H4 (cell line): ENCODE data around the gene TMTC1. TPM values are rescaled to one million over a fixed set of nuclear protein-coding genes. Genes with fewer than 3 reads are reported as not detected.

Source experiments
- DNase-seq: peaks from one replicate; pipeline ENCODE4 v3.0.0-alpha.2; 2015; ENCODE audit warnings: low spot score
- total RNA-seq: library from RNA; depleted of rRNA; stranded (reverse); fragments of >200 nt; shearing (Covaris generic); gene quantifications from 2 replicates; pipeline ENCODE4 v1.2.3, GENCODE V29; 2014

The TMTC1 gene
- total RNA-seq, 1 experiment from 2014 or later = 14.0 TPM

- no peak for DNase-seq
These were observed 246.4 kb downstream of the TMTC1 start for GRCh38 chr12:29537298-29537697.

- no peak for DNase-seq
These were observed 248.8 kb downstream of the TMTC1 start for GRCh38 chr12:29534935-29535334.

GRCh38 chr12:29533815-29534489 is 249.8 kb downstream of the TMTC1 start:
- DNase-seq = no peak

GRCh38 chr12:29531471-29531870 is 252.3 kb downstream of the TMTC1 start:
- DNase-seq = no peak

DNA sequence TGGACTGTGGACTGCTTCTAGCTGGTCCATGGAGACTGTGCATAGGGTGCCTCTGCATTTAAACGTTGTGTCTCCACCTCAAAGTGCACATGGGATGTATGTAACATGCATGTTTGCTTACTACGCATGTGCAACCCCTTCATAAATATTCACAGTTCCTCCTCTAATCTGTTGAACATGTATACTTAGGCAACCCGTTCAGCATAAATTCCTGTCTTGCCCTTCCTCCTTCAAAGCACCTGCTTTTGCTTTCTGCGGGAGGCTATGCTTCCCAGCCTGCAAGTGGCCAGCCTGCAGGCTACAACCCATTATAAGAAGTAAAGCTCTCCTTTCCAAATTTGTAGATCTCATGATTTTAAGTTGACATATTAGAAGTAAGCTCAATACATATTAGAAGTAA is 253.3 kb downstream of the TMTC1 start:
- no peak for DNase-seq

DNA sequence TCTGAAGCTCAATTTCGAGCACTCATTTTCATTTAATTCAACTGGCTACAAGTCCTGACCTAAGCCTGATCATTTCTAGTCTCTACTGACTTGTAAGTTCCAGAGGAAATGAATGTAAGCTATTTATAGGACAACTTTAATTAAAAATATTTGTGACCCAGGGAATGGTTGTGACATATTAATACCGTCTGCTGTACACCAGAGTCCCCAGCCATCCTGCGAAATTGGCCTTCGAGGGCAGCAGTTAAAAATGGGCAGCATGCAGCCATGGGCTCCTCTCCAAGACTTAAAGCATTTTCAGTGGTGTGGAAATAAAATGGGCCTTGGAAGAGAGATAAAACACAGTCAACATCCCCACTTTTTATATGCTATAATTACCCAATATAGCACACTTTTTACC is 255.6 kb downstream of the TMTC1 start:
- no peak for DNase-seq

DNA sequence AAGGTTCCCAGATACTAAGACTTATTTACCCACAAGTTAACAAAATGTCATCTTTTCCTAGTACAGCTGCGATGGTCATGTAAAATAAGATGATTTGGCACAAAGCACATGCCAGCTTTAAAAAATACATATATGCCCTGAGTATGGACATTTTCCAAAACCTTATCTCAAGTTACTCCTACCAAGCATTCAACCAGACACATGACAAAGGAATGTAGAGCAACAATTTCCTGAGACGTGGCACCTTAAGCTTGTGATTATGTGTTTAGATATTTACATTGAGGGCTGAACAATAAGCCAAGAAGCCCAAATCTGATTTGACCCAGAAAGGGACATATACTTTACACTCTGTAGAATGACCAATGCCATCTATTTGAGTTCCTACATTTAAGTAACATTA is 261.8 kb downstream of the TMTC1 start:
- DNase-seq = no peak

DNA sequence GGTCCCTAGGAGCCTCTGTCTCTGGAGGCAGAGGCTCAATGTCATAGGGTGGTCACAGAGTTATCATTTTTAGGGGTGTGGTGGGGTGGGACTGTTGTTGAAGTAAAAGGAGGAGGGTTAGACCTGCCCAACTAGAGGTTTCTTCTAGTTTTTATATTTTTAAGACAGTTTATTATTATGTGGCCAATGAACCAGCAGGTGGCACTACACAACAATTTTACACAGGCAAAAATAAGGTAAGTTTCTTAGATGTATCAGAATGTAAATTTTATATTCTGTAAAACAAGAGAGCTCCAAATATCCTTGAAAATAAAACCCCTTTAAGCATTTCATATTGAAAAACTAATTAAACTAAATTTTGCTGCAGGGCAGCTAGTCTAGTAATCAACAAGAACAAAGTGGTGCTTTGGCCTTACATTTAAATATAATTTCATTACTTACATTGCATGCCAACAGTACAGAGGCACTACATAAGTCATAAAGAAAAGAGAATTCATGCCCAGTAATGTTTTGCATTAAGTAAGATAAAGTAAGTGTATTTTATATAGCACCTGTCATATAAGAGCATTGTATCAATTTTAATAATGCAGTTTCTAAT is 264.1 kb downstream of the TMTC1 start:
- peak; percentile 35 for DNase-seq

DNA sequence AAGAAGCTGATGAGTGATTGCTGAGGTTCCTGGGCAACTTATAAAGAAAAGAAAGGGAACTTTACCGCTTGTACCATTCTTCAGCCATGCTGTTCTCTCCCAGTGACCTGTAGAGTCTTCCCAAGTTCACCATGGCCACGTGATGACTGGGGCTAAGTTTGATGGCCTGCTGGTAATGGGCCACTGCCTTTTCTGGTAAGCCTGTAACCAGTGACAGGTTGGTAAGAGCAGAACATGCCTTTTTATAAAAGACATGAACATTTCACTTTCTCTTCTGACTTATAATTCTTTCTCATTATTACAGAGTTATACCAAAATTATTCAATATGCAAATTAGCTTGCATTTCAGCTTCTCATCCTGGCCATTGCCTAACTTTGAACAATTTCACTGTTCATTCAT is 265.3 kb downstream of the TMTC1 start:
- DNase-seq = no peak

GRCh38 chr12:29517264-29517663 is 266.5 kb downstream of the TMTC1 start:
- DNase-seq = peak; percentile 5

DNA sequence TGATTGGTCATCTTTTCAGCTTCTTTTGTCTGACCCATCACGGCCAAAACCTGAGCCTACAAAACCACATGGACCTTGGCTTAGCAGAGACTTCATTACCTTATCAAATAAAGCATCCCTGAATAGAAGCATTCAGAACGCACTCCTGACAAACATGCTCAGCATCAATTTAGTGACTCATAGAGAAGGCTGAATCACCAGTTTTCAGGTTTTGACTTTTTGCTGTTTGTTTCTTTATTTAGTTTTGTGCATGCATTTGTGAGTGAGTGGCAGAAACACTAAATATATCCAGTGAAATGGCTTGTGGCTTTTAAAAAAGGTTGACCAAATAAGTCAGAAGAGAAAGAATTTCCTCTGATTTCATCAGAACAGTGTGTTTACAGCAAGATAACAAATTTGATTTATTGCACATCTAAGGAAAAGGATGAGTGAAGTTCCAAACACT is 267.3 kb downstream of the TMTC1 start:
- peak; percentile 48 for DNase-seq

DNA sequence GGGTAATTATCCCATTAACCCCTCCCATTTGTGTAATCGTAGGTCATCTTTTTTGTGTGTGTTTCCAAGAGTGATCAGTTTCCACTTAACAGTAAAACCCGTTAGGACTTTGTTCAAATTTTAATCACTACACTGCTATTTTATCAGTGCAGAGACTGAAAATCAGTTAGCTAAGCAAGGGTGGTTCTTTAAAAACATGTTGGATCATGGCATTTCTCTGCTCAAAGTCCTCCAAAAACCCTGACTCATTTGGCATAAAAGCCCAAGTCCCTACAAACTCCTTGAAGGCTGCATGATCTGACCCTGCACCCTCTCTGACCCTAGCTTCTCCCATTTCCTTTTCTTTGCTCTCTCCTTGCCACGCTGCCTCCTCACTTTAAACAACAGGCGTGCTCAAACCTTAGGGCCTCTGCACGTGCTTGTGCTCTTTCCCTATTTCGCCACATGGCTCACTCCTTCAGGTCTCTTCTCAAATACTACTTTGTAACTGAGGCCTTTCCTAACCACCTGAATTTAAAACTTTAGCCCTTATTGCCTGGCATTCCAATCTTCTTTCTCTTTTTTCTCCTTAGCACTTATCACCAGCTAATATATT is 273.1 kb downstream of the TMTC1 start:
- no peak for DNase-seq

DNA sequence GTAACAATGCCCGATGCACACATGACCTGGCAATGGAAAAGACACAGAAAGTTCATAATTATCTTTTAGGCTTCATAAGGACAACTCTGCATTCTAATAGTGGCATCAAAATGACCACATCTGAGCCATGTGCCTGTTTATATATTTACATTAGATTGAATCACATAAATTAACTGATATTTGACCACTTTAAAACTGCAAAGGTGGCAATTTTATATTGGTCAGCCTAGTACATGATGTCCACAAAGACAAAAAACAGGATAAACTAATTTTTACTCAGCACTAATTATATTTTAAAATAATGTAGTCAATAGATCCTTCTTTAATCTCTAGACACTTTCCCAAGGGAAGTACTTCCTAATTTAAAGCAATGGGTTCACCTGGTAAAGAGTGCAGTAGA is 274.2 kb downstream of the TMTC1 start:
- DNase-seq = no peak

GRCh38 chr12:29508949-29509348 is 274.8 kb downstream of the TMTC1 start:
- no peak for DNase-seq

DNA sequence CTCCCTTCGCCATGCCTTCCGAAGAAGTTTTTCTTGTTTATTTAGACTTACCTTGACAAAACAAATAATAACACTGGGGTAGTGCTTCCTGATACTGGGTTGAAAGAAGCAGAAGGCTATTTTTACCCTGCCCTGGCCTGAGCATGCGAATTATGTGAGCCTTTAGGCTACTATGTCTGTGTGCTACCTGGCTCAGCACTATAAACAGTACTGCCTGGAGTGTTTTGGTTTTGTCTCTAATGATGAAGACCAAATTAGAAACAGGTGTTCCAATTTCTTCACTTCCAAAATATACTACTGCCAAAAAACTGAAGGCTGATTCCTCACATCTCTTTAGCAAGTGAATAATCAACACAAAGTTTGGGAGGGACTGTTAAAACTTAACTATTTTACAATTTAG is 278.6 kb downstream of the TMTC1 start:
- no peak for DNase-seq

GRCh38 chr12:29503283-29503682 is 280.5 kb downstream of the TMTC1 start:
- no peak for DNase-seq

DNA sequence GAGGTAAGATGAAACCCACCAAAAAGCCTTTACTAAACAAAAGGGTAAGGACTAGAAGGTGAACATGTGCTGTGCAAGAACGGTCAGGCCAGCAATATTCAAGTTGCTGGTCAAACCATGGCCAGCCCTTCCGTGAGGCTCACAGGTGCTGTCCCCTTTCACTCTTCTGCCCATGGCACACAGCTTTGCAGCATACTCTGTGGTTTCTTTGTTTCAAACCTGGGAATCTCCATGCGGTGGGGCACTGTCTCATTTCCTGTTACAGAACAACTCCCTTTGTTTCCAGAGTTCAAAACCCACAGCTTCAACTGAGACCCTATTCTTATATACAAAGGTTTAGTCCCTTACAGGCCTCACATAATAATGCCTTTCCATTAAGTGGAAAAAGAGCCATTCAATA is 284.5 kb downstream of the TMTC1 start:
- DNase-seq = no peak

GRCh38 chr12:29497588-29497987 is 286.2 kb downstream of the TMTC1 start, which contains the start of gene OVCH1:
TSS of gene OVCH1 (minus strand) at chr12:29497686. CDS start at chr12:29497686, 0 bp downstream.
- DNase-seq = no peak

- no peak for DNase-seq
These were observed 290.9 kb downstream of the TMTC1 start for GRCh38 chr12:29492891-29493290.

GRCh38 chr12:29486972-29487371 is 296.8 kb downstream of the TMTC1 start:
- DNase-seq = no peak

- DNase-seq = no peak
These were observed 320.5 kb downstream of the TMTC1 start for GRCh38 chr12:29463198-29463597.

GRCh38 chr12:29460082-29460481 is 323.7 kb downstream of the TMTC1 start:
- DNase-seq = no peak

DNA sequence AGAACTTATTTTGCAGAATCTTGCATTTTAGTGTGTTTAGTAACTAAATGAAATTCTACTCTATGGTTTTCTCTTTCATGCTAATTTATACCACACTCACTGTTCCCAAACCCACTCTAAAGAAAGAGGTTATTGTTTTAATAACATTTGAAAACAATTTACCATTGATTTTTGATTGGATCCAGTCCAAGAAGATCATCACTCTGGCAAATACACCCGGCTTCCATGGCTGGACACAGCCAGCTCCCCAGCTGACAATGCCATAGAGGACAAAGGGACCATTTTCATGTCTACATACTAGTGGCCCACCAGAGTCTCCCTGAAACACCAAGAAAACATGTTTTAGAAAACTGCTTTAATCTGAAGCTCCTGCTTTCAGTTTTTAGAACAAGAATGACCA is 328.7 kb downstream of the TMTC1 start:
- DNase-seq = no peak
